Measurements from ENCODE around the gene RERE. TPM values are rescaled to one million over a fixed set of nuclear protein-coding genes. Genes with fewer than 3 reads are reported as not detected.

Gene RERE
- total and polyA plus RNA-seq, 12 donors, result 33.4 to 146 (median 72.7) TPM

DNA sequence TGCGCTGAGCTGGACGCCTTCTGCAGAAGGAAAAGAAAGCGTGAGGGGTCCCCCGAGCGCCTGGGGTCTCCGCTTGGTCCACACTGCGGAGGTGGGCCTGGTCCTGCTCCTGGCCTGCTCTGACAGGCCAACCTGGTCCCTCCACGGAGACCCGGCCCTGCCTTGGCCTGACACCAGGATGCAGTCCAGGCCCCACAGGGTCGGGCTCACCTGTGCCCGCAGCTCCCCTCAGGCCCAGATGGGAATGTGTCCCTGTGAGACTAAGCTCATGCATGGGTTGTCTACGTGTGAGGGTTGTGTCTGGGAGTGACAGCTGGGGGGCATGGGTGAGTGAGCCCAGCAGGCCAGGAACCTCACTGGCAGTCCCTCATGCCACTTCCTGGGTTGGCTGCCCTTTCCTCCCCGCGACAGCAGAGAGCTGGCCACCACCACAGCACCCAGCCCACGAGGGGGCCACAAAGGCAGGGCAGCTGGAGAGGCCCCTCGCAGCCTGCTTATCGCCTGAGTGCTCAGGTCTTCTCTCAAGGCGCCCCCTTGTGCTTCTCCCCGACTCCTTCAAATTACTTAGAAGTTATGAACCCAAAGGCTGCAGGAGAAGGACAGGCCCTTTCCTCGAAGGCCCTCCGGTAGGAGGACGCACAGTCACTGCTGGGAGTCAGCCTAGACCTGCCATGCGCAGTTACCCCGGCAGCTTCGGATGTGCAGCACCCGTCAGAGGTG lies 458.4 kb downstream of the RERE start:
- WGBS, 4 donors, result 86 to 92% (median 88%) methylated on average over 12 to 26 of the region's 26 CpGs
- no peak for TF ChIP-seq POLR2A (IDR thresholded peaks at IDR 0.05)
- TF ChIP-seq, protein P1, sequence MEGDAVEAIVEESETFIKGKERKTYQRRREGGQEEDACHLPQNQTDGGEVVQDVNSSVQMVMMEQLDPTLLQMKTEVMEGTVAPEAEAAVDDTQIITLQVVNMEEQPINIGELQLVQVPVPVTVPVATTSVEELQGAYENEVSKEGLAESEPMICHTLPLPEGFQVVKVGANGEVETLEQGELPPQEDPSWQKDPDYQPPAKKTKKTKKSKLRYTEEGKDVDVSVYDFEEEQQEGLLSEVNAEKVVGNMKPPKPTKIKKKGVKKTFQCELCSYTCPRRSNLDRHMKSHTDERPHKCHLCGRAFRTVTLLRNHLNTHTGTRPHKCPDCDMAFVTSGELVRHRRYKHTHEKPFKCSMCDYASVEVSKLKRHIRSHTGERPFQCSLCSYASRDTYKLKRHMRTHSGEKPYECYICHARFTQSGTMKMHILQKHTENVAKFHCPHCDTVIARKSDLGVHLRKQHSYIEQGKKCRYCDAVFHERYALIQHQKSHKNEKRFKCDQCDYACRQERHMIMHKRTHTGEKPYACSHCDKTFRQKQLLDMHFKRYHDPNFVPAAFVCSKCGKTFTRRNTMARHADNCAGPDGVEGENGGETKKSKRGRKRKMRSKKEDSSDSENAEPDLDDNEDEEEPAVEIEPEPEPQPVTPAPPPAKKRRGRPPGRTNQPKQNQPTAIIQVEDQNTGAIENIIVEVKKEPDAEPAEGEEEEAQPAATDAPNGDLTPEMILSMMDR (IDR thresholded peaks at IDR 0.05), result no peak
- no peaks in the 10 kb centered on the region for H3K27me3 ChIP-seq
- H3K9me3 ChIP-seq (replicated peaks in 1 of 3), result no peaks in the 10 kb centered on the region
- H3K4me1 ChIP-seq (replicated peaks in 1 of 2), result peaks cover 20 to 37% of the 10 kb centered on the region in 2 donors
- peaks cover 0 to 94% of the 10 kb centered on the region in 2 donors for H3K36me3 ChIP-seq (replicated peaks in 1 of 2)
- intact Hi-C loops (cut with DNase I), result no loop called here
- peak overlapping the region in 3 of 5 donors; percentile 7 to 79 (median 49) for H3K27ac ChIP-seq
- peak in 2 of 7 donors; percentile 23 to 36 for DNase-seq
- H3K4me3 ChIP-seq, result no peak overlapping the region

DNA sequence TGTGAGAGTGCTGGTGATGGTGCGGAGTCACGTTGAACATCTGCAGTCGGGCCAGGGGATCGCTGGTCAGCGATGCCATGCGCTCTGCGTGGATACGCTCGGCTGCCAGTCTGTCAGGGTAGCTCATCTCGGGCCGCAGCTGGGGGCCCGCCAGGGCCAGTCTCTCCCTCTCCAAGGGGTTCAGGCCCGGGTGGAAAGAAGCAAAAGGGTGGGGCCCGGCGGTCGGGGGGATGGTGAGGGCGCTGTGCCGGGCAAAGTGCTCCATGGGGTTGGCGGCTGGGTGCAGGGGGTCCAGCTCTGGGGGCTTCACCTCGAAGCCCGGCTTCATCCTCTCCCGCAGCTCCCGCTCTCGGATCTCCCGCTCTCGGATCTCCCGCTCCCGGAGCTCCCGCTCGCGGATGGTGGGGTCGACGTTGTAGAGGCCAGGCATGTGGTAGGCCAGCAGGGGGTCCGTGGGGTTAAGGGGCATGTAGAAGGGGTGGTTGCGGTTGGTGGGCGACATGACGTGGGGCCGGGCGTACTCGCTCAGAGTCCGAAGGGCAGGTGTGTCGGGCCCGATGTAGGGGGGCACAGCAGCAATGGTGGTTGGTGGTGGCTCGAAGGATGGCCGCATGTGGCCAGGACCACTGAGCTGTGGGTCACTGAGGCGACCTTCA lies 459.1 kb downstream of the RERE start:
- no peaks in the 10 kb centered on the region for H3K9me3 ChIP-seq (replicated peaks in 1 of 3)
- TF ChIP-seq, protein P1 (IDR thresholded peaks at IDR 0.05), result no peak
- no peak for TF ChIP-seq POLR2A (IDR thresholded peaks at IDR 0.05)
- peaks cover 0 to 95% of the 10 kb centered on the region in 2 donors for H3K36me3 ChIP-seq (replicated peaks in 1 of 2)
- no peaks in the 10 kb centered on the region for H3K27me3 ChIP-seq
- H3K4me1 ChIP-seq (replicated peaks in 1 of 2), result peaks cover 14 to 37% of the 10 kb centered on the region in 2 donors
- WGBS, 4 donors, result 86 to 91% (median 90%) methylated on average over 38 to 46 of the region's 46 CpGs
- intact Hi-C loops (cut with DNase I), result no loop called here
- no peak overlapping the region for H3K4me3 ChIP-seq
- peak overlapping the region in 3 of 5 donors; percentile 21 to 79 (median 62) for H3K27ac ChIP-seq
- peak in 2 of 7 donors; percentile 24 to 33 for DNase-seq

DNA sequence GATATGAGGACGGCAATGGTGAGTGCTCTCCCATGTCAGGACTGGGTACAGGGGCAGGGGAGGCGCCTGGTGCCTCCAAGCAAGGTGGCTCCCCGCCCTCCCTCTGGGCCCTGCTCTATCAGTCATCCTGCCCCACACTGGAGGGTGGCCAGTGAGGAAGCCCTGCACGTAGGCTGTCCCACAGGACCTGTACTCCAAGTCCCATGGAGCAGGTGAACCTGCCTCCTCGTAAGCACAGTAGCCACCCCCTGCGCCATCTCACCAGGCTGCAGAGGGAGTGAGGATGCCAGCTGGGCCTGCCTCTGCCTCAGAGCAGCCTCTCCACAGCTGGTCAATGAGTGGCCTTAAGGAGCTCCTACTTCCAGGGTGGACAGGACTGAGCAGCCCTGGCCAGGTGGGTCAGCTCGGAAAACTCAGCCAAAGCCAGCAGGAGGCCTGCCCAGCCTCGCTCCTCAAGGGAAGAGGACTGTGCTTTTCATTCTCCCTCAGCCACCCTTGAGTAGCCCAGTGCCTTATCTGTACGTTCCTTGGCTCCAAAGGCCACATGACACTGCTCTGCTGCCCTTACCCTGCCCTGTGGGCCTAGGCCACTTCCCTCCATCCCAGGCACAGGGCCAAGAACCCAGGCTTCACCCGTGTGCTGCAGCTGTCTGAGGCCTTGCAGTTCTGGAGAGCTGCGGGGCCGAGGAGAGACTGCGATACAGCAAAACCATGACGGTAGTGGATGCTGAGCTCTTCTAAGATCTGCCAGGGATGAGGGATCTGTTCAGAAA lies 459.9 kb downstream of the RERE start:
- DNase-seq, result peak; percentile 56 to 90 (median 84)
- peak overlapping the region in 4 of 5 donors; percentile 4 to 79 (median 42) for H3K27ac ChIP-seq
- WGBS, 4 donors, result 49 to 59% (median 54%) methylated on average over 9 to 14 of the region's 14 CpGs
- no peak overlapping the region for H3K4me3 ChIP-seq
- H3K9me3 ChIP-seq (replicated peaks in 1 of 3), result no peaks in the 10 kb centered on the region
- H3K27me3 ChIP-seq, result no peaks in the 10 kb centered on the region
- peaks cover 0 to 91% of the 10 kb centered on the region in 2 donors for H3K36me3 ChIP-seq (replicated peaks in 1 of 2)
- intact Hi-C loops (cut with DNase I), result no loop called here
- peaks cover 11 to 37% of the 10 kb centered on the region in 2 donors for H3K4me1 ChIP-seq (replicated peaks in 1 of 2)
- no peak for TF ChIP-seq POLR2A (IDR thresholded peaks at IDR 0.05)
- TF ChIP-seq, protein P1 (IDR thresholded peaks at IDR 0.05), result no peak

Data from adrenal gland (tissue), 12 donors.